Esophagus mucosa (tissue), 1 donor: ENCODE measurements around the gene MAP1LC3B. TPM values are rescaled to one million over a fixed set of nuclear protein-coding genes. Genes with fewer than 3 reads are reported as not detected.
"Not testable (repeated sequence)": the region's sequence is repeated elsewhere in the genome, so short reads cannot be mapped to it uniquely, and the experiment has no call there.

Experiments
- ATAC-seq: fragments of 200-7000 bp; cut with Tn5 transposase; one replicate; pipeline ENCODE4 v1.9.1; 2020
- total RNA-seq: library from RNA; stranded (reverse); gene quantifications from one replicate; pipeline ENCODE4 v1.2.4, GENCODE V29; 2023
- donor health status: DM: yes; HTN: yes; CAD: no.

MAP1LC3B gene
- total RNA-seq, 1 donor from 2014 or later, result 29.8 TPM

DNA sequence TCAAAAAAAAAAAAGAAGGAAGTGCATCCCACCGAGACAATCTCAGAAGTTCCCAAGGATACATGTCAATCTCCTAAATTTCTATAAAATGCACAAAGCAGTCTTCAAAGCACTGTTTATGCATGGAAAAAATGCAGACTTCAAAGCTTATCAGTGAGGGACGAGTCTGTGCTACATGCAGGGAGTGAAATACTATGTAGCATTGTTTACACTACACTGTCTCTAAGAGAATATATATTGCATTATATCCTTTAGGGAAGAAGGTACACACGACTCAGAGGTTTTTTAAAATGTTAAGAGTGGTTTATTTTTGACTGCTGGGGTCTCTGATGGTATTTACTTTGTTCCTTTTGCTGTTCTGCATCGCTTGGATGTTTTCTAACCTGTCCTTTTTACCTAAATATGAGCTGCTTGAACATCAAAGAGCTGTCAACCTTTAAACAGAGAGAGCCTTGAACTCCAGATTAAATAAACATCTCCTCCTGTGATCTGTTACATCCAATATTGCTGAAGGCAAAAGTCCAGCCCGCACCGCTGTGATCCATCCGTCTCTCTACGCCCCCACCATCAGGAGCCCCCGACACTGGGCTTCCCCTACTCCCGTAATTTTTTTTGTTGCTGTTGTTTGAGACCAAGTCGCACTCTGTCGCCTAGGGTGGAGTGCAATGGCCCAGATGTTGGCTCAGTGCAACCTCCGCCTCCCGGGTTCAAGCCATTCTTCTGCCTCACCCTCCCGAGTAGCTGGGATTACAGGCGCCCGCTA is 9.9 kb upstream of the MAP1LC3B start:
- ATAC-seq, result no peak

GRCh38 chr16:87383505-87384161 is 8.5 kb upstream of the MAP1LC3B start, which contains the start of gene FBXO31:
Gene FBXO31 (minus strand): TSS chr16:87383776. CDS start chr16:87383744, 32 bp downstream.
- ATAC-seq, result peak; percentile 88

DNA sequence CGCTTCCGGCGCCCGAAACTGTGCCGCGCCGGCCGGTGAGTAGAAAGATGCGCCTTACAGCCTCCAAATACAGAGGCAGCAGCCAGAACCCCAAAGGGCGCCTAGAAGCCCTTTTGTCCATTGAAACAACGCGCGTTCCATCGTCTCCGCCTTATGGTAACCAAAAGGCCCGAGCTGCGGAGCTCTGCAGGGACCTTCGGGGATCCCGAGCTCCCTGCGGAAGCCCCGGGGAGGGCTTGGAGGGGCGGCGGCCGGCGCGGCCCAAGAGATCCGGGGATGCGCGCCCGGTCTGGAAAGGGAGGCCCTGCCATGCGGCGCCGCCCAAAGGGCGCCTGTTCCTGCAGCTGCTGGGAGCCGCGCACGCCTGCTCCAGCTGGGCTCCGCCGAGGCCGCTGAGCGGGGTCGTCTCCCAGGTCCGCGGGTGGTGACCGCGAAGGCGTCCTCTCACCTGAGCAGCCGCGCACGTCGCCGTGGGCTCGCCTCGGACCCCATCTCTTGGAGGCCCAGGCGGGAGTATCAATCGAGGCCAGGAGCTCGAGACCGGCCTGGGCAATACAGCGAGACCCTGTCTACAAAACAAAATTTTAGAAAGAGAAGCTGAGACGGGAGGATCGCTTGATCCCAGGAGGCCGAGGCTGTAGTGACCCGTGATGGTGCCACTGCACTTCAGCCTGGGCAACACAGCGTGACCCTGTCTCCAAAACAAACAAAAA is 7.8 kb upstream of the MAP1LC3B start:
- ATAC-seq, result peak; percentile 9

GRCh38 chr16:87384875-87385167 is 7.3 kb upstream of the MAP1LC3B start:
- not testable (repeated sequence) for ATAC-seq

- ATAC-seq, result peak; percentile 75
Observed at GRCh38 chr16:87387942-87388817, 4.0 kb upstream of the MAP1LC3B start.

GRCh38 chr16:87388818-87389134 is 3.4 kb upstream of the MAP1LC3B start:
- ATAC-seq, result no peak

DNA sequence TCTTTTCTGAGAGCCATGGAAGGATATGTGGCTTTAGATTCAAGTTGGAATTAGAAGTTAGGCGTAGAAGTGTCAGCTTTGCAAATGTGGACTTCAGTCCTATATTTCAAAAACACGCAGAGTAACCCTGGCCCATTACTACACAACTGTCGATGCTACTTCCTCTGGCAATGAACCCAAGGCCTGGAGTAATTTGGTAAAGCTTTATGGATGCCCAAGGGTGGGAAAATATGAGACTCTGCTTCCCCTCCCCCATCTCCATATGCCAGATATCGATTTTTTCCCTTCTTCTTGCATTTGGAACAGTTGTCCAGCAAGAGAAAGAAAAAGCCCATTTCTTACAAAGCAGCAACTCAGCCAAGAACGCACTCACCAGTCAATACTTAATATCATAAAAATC is 2.9 kb upstream of the MAP1LC3B start:
- no peak for ATAC-seq

DNA sequence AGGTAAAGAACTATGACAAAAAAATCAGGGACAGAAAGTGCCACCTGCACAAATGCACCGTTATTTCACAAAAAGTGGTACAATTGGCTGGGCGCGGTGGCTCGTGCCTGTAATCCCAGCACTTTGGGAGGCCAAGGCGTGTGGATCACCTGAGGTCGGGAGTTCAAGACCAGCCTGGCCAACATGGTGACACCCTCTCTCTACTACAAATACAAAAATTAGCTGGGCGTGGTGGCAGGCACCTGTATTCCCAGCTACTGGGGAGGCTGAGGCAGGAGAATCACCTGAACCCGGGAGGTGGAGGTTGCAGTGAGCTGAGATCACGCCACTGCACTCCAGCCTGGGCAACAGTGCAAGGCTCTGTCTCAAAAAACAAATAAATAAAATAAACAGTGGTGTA is 2.2 kb upstream of the MAP1LC3B start:
- not testable (repeated sequence) for ATAC-seq

- ATAC-seq, result no peak
Observed at GRCh38 chr16:87390641-87391323, 1.4 kb upstream of the MAP1LC3B start.

- no peak for ATAC-seq
Observed at GRCh38 chr16:87391324-87391949, 699 bp upstream of the MAP1LC3B start.

- ATAC-seq, result no peak
Observed at GRCh38 chr16:87392821-87393679, 914 bp downstream of the MAP1LC3B start.

DNA sequence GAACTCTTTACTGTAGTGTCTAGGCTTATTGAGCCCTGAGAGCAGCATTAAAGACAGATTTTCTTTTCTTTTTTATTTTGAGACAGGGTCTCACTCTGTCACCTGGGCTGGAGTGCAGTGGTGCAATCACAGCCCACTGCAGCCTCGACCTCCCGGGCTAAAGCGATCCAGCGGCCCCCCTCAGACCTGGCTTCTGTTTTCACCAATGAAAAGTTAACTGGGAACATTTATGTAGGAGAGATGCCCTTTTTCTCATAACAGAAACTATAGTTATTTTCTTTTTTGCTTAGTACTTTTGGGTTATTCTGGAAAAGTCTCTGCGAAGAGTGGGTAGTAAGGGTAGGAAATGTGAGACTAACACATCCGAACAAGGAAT is 1.5 kb downstream of the MAP1LC3B start:
- ATAC-seq, result no peak

DNA sequence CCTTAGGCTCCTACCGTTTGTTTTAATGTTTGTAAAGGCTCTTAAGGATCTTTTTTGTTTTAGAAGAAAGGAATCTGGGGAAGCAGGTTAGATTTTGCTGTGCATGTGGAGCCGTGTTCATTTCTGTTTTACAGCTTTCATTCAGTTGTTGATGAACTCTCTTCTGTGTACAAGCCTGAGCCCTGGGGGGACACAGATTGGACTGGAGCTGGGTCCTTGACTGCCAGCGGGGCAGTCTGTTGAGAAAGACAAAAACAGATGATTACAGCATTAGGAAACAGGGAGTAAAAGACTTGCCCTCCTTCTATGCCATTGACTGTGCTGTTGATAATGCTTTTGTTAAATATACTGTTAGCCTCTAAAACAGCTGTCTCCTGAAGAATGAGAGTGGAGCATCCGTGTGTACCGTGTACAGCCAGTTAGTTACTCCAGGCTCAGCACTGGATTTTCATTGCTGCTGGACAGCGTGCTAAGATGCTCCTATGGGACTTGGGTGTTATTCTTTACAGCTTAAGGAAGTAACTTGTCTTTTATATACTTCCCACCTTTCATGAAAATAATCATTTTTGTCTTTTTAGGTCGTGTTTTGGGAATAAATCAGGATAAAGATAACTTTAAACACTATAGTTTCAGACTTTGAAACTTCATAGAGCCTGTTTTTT is 3.2 kb downstream of the MAP1LC3B start:
- no peak for ATAC-seq

GRCh38 chr16:87404764-87405625 is 12.9 kb downstream of the MAP1LC3B start:
- no peak for ATAC-seq

DNA sequence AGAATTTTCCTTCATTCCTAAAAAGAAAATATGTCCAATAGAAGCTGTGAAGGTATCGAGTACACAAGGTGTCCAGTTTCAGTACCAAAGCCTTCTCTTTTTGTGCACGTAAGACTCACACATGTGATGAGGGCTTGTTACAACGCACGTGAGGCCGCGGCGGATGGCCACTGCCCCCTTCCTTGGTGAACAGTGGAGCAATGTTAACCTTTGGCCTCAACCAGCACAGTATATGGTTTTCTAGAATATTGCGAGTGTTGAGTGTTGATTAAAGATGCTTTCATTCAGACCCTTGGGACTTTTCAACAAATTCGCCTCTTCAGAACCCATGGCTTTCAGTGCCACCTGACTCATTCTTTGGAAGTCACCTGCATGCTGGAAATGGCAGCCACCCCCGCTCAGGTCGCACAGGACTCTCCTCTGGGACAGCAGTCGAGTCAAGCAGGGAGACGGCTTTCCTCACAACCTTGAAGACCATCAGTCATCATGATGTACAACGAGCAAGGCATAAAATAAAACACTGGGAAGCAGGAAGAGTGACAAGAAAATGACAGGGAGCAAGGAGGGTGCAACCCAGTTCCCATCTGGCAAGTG is 14.5 kb downstream of the MAP1LC3B start:
- no peak for ATAC-seq

GRCh38 chr16:87407511-87408112 is 15.5 kb downstream of the MAP1LC3B start:
- peak; percentile 50 for ATAC-seq

DNA sequence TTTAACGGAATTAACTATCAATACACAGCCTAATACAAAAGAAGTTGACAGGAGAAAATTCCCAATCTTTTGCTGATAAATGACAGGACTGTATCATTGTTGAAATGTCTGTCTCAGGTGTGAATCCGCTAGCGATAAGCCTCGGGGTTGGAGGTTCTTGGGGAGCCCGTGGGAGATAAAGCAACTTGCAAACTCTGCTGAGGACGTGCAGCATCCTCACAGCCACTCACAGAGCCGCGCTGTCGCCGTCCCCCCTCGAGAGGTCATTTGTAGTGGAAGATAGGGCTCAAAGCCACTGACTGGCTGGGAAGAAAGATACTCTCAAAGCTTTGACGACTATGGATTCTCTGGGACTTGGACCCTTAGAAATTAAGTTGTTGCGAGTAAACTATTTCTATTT is 17.0 kb downstream of the MAP1LC3B start:
- no peak for ATAC-seq

DNA sequence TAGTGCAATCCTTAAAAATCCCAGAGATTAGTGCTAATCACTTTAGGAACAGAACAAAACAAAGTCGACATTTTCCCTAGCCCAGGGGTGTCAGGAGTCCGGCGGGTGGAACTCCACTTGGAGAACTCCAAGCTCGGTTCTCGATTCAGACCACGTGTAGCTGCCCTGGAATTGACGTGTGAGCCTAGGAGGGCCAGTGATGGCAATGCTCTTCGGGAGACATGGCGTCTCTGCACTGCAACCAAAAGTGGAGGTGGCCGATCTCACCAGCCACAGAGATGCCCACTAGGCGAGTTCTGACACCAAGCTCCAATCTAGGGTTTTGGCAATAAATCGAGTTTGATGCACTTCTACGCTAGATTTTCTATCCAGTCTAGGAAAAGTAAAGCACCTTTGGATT is 17.6 kb downstream of the MAP1LC3B start:
- ATAC-seq, result no peak
